NB4 (cell line): Measurements from ENCODE around the gene PTPRG.

ENCODE experiments used
- DNase-seq: peaks from one replicate; pipeline ENCODE4 v3.0.0; 2010; ENCODE audit warnings: low read depth
- H3K4me3 ChIP-seq: one replicate; pipeline ENCODE4 v1.5.1; 2011; ENCODE audit warnings: mild to moderate bottlenecking, low read depth, low read length, moderate library complexity
- CTCF ChIP-seq: IDR thresholded peaks from one replicate; pipeline ENCODE4 v1.5.1; 2012; ENCODE audit warnings: low read depth, low read length
- MYC ChIP-seq: IDR thresholded peaks from 2 replicates; pipeline ENCODE4 v1.6.1; 2011; ENCODE audit warnings: low read depth, low read length
- POLR2A ChIP-seq: IDR thresholded peaks from 2 replicates; pipeline ENCODE4 v1.6.1; 2011; ENCODE audit warnings: mild to moderate bottlenecking; ENCODE audit not compliant: insufficient read length; ENCODE audit errors: extremely low read depth
- TF ChIP-seq, protein P1 (sequence below): IDR thresholded peaks from 2 replicates; pipeline ENCODE4 v1.6.1; 2011; ENCODE audit warnings: low read depth, low read length

The PTPRG gene

DNA sequence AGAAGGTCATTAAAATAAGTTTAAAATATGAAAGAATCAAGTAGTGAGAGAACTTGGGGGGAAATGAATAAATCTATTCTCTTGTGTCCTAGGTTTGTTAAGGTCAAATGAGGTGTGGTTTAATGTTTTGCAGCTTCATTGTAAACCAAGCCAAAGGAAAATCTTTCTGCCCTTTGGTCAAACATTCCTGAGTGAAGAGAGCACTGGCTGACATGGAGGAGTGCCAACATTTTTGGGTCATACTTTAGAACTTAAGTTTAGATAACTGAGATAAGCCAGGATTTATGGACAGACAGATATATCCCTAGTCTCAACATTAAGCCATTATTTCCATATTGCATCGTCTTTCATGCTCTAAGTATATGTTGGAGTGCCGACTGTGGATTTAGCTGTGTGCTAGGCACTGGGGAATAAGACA lies 66.4 kb downstream of the PTPRG start:
- TF ChIP-seq MYC = no peak
- TF ChIP-seq POLR2A = no peak
- no peak for TF ChIP-seq CTCF
- TF ChIP-seq, protein P1, sequence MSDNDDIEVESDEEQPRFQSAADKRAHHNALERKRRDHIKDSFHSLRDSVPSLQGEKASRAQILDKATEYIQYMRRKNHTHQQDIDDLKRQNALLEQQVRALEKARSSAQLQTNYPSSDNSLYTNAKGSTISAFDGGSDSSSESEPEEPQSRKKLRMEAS = no peak
- DNase-seq = no peak
- H3K4me3 ChIP-seq = no peak overlapping the region

DNA sequence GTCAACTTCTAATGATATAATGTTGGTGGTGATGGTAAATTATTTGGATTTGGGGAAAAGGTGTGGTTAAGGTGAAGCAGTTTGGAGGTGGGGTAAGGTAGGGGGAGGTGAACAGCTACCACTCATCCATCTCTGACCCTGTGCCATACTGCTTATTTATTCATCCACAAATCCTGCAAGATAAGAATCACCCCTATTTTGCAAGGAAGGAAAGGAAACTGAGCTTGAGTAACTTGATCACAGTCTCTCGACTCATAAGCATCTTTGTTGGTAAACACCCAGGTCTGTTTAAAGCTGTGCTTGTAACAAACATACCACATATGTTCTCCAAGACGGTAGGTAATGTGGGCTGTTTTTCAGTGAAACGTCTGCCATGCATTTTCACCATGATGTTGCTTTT lies 67.3 kb downstream of the PTPRG start:
- TF ChIP-seq POLR2A (no peak), MYC (no peak), CTCF (no peak)
- TF ChIP-seq, protein P1 = no peak
- no peak overlapping the region for H3K4me3 ChIP-seq

DNA sequence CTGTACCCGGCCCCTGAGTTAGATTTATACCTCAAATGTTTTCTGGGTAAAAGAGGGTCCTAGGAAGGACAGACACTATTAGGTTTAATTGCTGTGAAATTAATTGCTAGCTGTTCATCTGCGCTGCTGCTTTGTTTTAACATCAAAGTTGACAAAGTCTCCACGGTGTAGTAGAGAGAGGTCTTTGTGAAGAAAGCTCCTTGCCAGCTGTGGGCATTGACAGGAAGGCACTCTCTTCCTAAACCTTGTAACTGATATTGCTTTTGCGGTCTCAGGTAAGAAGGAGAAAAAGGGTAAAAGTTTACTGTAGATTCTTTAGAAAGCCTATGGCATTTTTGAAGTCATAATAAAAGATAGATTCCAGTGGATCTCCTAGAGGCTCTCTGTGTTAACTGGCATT lies 68.1 kb downstream of the PTPRG start:
- TF ChIP-seq CTCF (no peak), POLR2A (no peak), MYC (no peak)
- TF ChIP-seq, protein P1 = no peak
- no peak overlapping the region for H3K4me3 ChIP-seq
- no peak for DNase-seq

More for the DNA sequence above, 67.3 kb downstream of the PTPRG start:
- DNase-seq = no peak

DNA sequence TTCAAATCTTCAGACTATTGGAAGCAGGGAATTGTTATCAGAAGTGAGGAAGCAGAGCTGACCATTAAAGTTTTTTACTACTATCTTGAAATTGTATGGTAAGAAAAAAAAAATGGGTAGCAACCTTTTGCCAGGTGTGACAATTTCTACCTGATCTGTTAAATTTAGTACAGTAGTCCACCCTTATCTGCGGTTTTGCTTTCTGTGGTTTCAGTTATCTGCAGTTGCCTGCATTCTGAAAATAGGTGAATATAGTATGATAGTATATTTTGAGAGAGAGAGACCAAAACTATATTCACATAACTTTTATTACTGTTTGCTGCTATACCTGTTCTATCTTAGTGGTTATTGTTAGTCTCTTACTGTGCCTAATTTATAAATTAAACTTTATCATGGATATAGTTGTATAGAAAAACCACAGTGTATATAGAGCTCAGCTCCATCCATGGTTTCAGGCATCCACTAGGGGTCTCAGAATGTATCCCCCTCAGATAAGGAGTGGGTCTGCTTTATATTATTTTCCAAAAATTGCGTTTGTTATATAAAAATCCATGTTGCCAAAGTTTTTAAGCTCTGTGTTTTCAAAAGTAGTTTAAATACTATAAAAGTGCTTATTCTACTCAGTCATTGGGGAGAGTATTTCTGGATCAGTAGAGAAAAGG lies 69.9 kb downstream of the PTPRG start:
- no peak for DNase-seq
- TF ChIP-seq, protein P1 = no peak
- TF ChIP-seq MYC = no peak
- no peak overlapping the region for H3K4me3 ChIP-seq

- TF ChIP-seq MYC (no peak), CTCF (no peak), POLR2A (no peak)
- TF ChIP-seq, protein P1 = no peak
- DNase-seq = no peak
Measured at GRCh38 chr3:61632568-61633175, 71.3 kb downstream of the PTPRG start.

DNA sequence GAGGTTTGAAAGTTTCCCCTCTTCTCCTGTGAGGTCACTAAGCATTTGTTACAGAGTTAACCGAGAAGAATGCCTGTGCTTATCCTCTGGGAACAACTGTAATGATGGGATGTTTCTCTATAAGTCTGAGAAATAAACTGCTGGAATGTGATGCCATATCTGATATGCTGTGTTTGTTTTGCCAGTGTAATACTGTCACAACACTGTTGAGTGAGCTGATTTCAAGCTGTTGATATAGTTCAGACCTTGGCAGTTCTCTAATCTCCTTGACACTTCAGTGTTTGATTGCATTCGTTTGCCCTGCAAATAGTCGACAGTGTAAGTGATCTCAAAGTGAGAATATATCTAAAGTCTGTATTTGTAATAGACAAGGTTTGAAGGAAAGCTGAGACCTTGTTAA lies 73.3 kb downstream of the PTPRG start:
- no peak for DNase-seq
- no peak for TF ChIP-seq MYC
- TF ChIP-seq, protein P1 = no peak
- no peak for TF ChIP-seq POLR2A
- TF ChIP-seq CTCF = no peak

More at GRCh38 chr3:61632568-61633175, 71.3 kb downstream of the PTPRG start:
- H3K4me3 ChIP-seq = no peak overlapping the region

More for the DNA sequence above, 73.3 kb downstream of the PTPRG start:
- no peak overlapping the region for H3K4me3 ChIP-seq
